GM12878 (cell line): ENCODE results near the gene MCM5.

ENCODE experiments used
- CTCF ChIP-seq, 3 experiments: IDR thresholded peaks in 2 of 3; conservative IDR thresholded peaks in 1 of 3; 2 replicates each; pipeline ENCODE4 v1.5.1; 2011; ENCODE audit warnings: low read depth in 3 of 3, low read length in 3 of 3, mild to moderate bottlenecking in 3 of 3, control low read depth in 2 of 3, moderate library complexity in 2 of 3, inconsistent platforms in 1 of 3, mixed read lengths in 1 of 3; ENCODE audit not compliant: control insufficient read depth in 2 of 3, insufficient read depth in 1 of 3; ENCODE audit errors: extremely low read depth in 1 of 3
- E2F4 ChIP-seq: IDR thresholded peaks from 2 replicates; pipeline ENCODE4 v1.6.1; 2012; ENCODE audit warnings: low read depth, low read length, improper control_type of control experiment
- MXI1 ChIP-seq: fragments of 150-350 bp; IDR thresholded peaks from 2 replicates; pipeline ENCODE4 v1.6.1; 2011; ENCODE audit warnings: low read depth, mild to moderate bottlenecking, inconsistent platforms, low read length, improper control_type of control experiment
- NR2C2 ChIP-seq: IDR thresholded peaks from 2 replicates; pipeline ENCODE4 v1.6.1; 2011; ENCODE audit warnings: borderline replicate concordance, low read depth; ENCODE audit not compliant: control insufficient read depth, insufficient read length
- SMARCA5 ChIP-seq: fragments of 450-650 bp; IDR thresholded peaks from 2 replicates; pipeline ENCODE4 v1.6.1; 2017; ENCODE audit warnings: mild to moderate bottlenecking
- ZNF24 ChIP-seq: fragments of 450-650 bp; IDR thresholded peaks from 2 replicates; pipeline ENCODE4 v1.6.1; 2017; ENCODE audit warnings: antibody characterized with exemption, mild to moderate bottlenecking

- TF ChIP-seq E2F4, result no peak
- no peak for TF ChIP-seq NR2C2
- no peak for TF ChIP-seq CTCF (IDR thresholded peaks at IDR 0.05 in 2 of 3, conservative IDR thresholded peaks at IDR 0.05 in 1 of 3; ENCODE audit: control insufficient read depth in 2 of 3, extremely low read depth in 1 of 3, insufficient read depth in 1 of 3, low read depth in 3 of 3, low read length in 3 of 3)
- TF ChIP-seq SMARCA5, result no peak
- no peak for TF ChIP-seq ZNF24
- TF ChIP-seq MXI1, result no peak
These were observed 34.2 kb downstream of the MCM5 start for GRCh38 chr22:35434061-35434710.
